ENCODE data around the gene C10orf120. TPM values are rescaled to one million over a fixed set of nuclear protein-coding genes. Genes with fewer than 3 reads are reported as not detected.

The C10orf120 gene
- total and polyA plus RNA-seq, 9 of the 15 experiments (the other 6 are each of a cell fraction or from before 2014, with no cell fraction given) = not detected

GRCh38 chr10:122656741-122657140 lies 42.9 kb downstream of the C10orf120 start (continued):
- TF ChIP-seq, protein P1, sequence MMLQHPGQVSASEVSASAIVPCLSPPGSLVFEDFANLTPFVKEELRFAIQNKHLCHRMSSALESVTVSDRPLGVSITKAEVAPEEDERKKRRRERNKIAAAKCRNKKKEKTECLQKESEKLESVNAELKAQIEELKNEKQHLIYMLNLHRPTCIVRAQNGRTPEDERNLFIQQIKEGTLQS (IDR thresholded peaks at IDR 0.05) = no peak
- TF ChIP-seq, protein P1 (CRISPR knock-in tag; conservative IDR thresholded peaks at IDR 0.05) = no peak

GRCh38 chr10:122656308-122656705 lies 43.3 kb downstream of the C10orf120 start:
- Histone ChIP-seq H3K27ac (ENCODE audit: extremely low read depth, low read depth, low read length) (no peak overlapping the region), H3K79me2 (ENCODE audit: control insufficient read depth, insufficient read depth, low read length) (no peaks in the 10 kb centered on the region), H3K27me3 (ENCODE audit: control insufficient read depth in 2 of 2, insufficient read depth in 2 of 2, low read length in 2 of 2) (no peaks in the 10 kb centered on the region; a peak in 2 of 5 replicates), H3K4me2 (ENCODE audit: insufficient read depth, low read length) (no peak overlapping the region), H4K20me1 (replicated peaks; ENCODE audit: control insufficient read depth, insufficient read depth, low read length) (no peaks in the 10 kb centered on the region), H3K36me3 (ENCODE audit: control insufficient read depth, insufficient read depth, low read length) (no peaks in the 10 kb centered on the region), H3K9ac (ENCODE audit: insufficient read depth in 1 of 2, low read depth in 2 of 2, low read length in 2 of 2) (no peak overlapping the region), H3K4me3 (no peak overlapping the region), H2AFZ (ENCODE audit: low read depth, low read length) (no peak overlapping the region), H3K9me1 (ENCODE audit: control insufficient read depth, insufficient read depth, low read length) (no peaks in the 10 kb centered on the region), H3K9me3 (replicated peaks; ENCODE audit: control insufficient read depth, insufficient read depth, low read depth, low read length) (no peaks in the 10 kb centered on the region), H3K4me1 (replicated peaks in 1 of 2; ENCODE audit: control insufficient read depth in 2 of 2, insufficient read depth in 2 of 2, low read length in 2 of 2) (no peaks in the 10 kb centered on the region)
- BruUV-seq (replicated peaks) = no TSS peak
- POLR2A ChIA-PET = no interaction called here
- CTCF ChIA-PET (ENCODE audit: low intra/inter-chr PET ratio) = no interaction called here
- TF ChIP-seq YBX1 (IDR thresholded peaks at IDR 0.05) (no peak), MCM2 (IDR thresholded peaks at IDR 0.05; ENCODE audit: low read depth) (no peak)
- no peak for DNase-seq (ENCODE audit: extremely low read depth in 1 of 4, low spot score in 3 of 4)
- ATAC-seq = no peak
- in situ Hi-C loops (cut with MboI) (no loop called here), intact Hi-C loops (cut with micrococcal nuclease) (no loop called here)
- no peak for FAIRE-seq
- 0% methylated on average over 2 of the region's 2 CpGs for WGBS (ENCODE audit: insufficient coverage, low coverage, missing lambda C conversion rate)
